ENCODE measurements around the gene EHD2.

Gene EHD2

DNA sequence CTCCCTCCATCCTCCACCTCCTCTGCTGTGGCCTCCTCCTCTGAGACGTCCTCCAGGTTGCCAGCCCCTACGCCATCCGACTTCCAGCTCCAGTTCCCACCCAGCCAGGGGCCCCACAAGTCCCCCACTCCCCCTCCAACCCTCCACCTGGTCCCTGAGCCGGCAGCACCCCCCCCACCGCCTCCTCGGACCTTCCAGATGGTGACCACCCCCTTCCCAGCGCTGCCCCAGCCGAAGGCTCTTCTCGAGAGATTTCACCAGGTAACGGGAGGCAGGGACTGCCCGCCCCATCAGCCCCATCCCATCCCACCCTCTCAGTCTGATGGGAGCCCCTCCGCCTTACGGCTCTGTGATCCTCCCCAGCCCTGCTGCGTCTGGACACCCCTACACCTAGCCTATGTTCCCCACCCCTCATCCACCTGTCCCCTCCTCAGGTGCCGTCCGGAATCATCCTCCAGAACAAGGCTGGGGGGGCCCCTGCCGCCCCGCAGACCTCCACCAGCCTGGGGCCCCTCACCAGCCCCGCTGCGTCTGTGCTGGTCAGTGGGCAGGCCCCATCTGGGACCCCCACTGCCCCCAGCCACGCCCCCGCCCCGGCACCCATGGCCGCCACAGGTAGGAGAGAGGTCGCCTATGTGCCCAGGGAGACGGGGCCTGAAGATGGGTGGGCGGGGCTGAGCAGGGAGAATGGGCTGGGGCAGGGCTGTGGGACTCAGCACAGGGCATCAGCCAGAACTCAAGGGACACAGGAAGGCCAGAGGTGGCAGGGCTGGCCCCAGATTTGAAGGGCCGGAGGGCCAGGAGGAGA lies 18.6 kb upstream of the EHD2 start:
- TF ChIP-seq, protein P1, sequence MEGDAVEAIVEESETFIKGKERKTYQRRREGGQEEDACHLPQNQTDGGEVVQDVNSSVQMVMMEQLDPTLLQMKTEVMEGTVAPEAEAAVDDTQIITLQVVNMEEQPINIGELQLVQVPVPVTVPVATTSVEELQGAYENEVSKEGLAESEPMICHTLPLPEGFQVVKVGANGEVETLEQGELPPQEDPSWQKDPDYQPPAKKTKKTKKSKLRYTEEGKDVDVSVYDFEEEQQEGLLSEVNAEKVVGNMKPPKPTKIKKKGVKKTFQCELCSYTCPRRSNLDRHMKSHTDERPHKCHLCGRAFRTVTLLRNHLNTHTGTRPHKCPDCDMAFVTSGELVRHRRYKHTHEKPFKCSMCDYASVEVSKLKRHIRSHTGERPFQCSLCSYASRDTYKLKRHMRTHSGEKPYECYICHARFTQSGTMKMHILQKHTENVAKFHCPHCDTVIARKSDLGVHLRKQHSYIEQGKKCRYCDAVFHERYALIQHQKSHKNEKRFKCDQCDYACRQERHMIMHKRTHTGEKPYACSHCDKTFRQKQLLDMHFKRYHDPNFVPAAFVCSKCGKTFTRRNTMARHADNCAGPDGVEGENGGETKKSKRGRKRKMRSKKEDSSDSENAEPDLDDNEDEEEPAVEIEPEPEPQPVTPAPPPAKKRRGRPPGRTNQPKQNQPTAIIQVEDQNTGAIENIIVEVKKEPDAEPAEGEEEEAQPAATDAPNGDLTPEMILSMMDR (IDR thresholded peaks at IDR 0.05): no peak

DNA sequence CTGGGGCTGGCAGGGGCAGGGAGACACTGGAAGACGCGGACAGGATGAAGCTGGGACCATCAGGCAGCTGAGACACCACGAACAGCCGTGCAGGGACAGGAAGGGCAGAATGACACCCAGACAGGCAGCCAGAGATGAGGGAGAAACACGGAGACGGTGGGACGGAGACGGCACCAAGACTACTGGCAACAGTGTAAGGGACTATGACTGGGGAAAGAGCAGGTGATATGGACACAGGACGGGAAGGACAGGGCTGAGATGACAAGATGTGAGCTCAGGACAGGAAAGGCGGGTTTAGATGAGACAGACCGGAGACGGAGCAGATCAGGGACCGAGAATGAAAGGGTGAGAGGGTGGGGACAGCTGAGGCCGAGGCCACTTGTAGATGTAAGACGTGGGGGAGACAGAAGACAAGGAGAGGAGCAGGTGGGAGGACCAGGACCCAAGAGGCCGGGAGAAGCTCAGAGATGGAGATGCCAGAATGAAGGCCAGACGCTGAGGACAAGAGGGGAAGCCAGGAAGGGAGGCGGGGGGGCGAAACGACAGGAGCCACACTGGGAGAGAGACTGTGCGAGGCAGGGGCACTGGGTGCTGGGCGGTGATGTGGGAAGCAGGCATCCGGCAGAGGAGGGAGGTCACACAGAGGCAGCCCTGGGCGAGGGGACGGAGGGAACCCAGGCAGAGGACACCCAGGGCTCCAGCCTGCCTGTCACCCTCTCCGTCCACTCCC lies 17.5 kb upstream of the EHD2 start:
- TF ChIP-seq, protein P1 (IDR thresholded peaks at IDR 0.05): no peak

DNA sequence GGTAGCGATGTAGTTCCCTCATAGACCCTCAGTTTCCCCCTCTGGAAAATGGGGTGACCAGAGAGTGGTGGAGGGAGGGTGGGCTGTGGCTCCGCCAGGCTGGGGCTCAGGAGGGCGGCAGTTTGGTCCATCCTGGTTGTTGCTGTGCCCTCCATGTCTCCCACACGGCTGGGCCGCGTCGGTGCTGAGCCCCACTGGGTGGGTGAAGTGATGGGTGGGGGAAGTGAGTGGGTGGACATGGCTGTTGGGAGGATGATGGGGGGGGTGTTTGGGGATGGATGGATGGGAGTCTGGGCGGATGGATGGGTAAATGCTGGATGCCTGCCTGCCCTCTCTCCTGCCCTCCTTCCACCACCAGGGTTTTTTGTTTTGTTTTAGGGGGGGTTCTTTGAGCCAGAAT lies 16.6 kb upstream of the EHD2 start:
- TF ChIP-seq, protein P1 (IDR thresholded peaks at IDR 0.05): no peak

DNA sequence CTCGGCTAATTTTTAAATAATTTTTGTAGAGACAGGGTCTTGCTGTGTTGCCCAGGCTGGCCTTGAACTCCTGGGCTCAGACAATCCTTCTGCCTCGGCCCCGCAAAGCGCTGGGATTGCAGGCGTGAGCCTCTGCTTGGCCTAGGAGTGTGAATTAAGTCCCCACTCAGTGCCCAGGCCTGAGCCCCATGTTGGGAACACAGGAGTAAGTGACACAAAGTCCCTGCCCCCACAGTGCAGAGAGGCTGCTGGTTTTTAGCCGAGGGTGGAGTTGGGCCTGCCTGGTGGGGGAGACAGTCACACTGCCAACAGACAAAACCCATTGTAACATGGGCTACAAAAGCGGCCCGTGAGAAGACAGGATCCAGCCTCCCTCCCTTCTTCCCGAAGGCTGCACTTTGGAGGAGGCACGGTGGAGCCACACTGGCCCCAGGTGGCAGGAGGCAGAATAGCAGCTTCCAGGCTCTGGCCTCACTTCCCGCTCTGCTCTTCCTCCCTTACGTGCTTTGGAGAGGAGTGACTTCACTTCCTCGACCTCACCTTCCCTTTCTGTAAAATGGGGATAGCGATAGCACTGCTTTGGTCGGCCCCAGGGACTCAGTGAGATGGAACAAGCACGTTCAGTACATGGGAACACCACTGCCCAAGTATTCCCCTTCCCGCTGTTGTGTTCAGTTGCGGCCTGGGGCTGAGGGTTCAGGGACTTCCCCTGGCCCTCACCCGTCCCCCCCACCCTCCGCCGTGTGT lies 15.2 kb upstream of the EHD2 start:
- TF ChIP-seq, protein P1 (IDR thresholded peaks at IDR 0.05): peak; percentile 73

DNA sequence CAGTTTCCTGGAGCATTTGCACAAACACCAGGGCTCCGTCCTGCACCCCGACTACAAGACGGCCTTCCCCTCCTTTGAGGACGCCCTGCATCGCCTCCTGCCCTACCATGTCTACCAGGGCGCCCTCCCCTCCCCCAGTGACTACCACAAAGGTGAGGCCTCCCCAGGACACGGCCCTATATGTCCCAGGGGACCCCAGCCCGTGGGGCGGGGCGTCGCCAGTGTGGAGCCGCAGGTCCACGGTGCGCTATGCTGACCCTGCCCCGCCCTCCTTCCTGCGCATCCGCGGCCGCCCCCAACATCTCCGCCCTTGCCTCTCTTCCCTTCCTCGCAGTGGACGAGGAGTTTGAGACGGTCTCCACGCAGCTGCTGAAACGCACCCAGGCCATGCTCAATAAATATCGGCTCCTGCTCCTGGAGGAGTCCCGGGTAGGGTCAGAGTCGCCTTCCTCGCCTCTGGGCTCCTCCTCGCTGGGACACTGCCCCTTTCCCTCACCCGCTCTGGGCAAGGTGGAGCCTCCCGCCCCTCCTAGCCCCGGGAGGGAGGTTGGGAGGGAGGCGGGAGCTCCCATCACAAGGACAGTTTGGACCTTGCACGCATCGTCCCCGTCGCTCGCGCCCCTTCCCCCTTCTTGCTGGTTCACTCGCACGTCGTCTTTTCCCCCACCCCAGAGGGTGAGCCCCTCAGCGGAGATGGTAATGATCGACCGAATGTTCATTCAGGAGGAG lies 14.4 kb upstream of the EHD2 start:
- TF ChIP-seq, protein P1 (IDR thresholded peaks at IDR 0.05): no peak

DNA sequence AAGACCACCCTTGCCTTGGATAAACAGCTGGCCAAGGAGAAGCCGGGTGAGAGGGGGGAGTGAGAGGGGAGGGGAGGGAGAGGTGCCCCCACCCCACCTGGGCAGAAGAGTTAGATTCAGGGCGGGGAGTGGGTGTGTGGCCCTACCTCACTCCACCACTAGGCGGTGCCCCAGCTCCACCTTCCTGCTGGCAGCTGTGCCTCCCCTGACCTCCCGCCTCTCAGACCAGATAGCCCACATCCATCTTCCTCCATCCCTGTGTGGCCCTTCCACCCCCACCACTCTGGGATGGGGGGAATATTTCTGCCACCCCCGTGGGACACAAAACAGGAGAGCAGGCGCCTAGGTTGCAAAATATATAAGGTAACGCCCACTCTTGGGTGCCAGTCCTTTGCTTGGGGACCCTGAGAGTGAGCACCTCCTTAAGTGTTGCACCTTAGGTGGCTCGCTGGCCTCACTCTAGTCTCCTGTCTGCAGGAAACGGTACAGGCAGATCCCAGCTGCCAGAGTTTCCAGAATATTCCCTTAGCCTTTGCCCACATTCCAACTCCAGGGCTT lies 13.8 kb upstream of the EHD2 start:
- TF ChIP-seq, protein P1 (IDR thresholded peaks at IDR 0.05): peak; percentile 54

Data from LNCAP (cell line).